ENCODE results near the gene CLHC1.

Gene CLHC1

DNA sequence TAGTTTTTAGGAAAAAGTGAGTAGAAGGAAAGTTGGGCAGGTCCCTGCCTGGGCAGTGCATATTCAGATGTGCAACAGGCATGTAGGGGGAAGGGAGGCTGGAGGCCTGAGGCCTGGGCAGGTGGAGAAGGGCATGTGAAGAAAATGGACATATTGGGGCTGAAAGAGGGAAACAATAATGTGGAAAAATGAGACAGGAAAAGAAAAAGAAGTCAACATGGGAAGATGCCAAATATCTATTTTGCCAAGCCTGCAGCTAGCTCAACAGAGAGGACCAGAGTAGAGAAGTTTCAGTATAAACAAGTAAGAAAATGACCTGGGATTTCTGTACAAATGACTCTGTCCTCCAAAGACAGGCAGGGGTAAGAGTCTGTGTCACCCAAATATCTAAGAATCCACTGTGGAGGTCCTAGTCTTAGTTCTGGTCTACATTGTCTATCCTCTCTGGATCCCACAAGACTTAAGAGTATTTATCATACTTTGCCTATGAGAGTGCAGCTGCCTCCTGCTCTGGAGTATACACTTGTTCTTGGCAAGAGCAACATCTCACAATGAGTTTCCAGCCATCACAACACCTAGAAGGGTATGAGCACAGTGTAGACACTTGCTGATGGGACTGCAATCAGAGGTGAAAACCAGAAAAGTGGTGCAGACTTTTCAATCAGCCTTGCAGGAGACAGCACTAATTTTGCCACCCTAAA lies 80.2 kb downstream of the CLHC1 start:
- H3K27ac ChIP-seq (ENCODE audit: extremely low read depth, low read depth, low read length), result no peak overlapping the region
- no peaks in the 10 kb centered on the region for H3K4me1 ChIP-seq (ENCODE audit: control insufficient read depth, insufficient read depth, low read length)
- TF ChIP-seq ZNF558 (tag by site-specific recombination; IDR thresholded peaks at IDR 0.05) (no peak), SCRT1 (tag by site-specific recombination; IDR thresholded peaks at IDR 0.05; ENCODE audit: borderline replicate concordance) (0 out of 2 replicates have a peak, but pooled peaks have one; percentile 47), ZXDB (tag by site-specific recombination; IDR thresholded peaks at IDR 0.05) (no peak), TCF7L2 (IDR thresholded peaks at IDR 0.05; ENCODE audit: borderline replicate concordance, low read depth, low read length) (no peak), ZNF423 (tag by site-specific recombination; IDR thresholded peaks at IDR 0.05) (no peak), SCRT2 (tag by site-specific recombination; IDR thresholded peaks at IDR 0.05) (peak; percentile 84), ZNF785 (tag by site-specific recombination; IDR thresholded peaks at IDR 0.05) (no peak)
- TF ChIP-seq, protein P1, sequence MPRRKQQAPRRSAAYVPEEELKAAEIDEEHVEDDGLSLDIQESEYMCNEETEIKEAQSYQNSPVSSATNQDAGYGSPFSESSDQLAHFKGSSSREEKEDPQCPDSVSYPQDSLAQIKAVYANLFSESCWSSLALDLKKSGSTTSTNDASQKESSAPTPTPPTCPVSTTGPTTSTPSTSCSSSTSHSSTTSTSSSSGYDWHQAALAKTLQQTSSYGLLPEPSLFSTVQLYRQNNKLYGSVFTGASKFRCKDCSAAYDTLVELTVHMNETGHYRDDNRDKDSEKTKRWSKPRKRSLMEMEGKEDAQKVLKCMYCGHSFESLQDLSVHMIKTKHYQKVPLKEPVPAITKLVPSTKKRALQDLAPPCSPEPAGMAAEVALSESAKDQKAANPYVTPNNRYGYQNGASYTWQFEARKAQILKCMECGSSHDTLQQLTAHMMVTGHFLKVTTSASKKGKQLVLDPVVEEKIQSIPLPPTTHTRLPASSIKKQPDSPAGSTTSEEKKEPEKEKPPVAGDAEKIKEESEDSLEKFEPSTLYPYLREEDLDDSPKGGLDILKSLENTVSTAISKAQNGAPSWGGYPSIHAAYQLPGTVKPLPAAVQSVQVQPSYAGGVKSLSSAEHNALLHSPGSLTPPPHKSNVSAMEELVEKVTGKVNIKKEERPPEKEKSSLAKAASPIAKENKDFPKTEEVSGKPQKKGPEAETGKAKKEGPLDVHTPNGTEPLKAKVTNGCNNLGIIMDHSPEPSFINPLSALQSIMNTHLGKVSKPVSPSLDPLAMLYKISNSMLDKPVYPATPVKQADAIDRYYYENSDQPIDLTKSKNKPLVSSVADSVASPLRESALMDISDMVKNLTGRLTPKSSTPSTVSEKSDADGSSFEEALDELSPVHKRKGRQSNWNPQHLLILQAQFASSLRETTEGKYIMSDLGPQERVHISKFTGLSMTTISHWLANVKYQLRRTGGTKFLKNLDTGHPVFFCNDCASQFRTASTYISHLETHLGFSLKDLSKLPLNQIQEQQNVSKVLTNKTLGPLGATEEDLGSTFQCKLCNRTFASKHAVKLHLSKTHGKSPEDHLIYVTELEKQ (tag by site-specific recombination; IDR thresholded peaks at IDR 0.05; ENCODE audit: borderline replicate concordance), result no peak
- TF ChIP-seq, protein P2, sequence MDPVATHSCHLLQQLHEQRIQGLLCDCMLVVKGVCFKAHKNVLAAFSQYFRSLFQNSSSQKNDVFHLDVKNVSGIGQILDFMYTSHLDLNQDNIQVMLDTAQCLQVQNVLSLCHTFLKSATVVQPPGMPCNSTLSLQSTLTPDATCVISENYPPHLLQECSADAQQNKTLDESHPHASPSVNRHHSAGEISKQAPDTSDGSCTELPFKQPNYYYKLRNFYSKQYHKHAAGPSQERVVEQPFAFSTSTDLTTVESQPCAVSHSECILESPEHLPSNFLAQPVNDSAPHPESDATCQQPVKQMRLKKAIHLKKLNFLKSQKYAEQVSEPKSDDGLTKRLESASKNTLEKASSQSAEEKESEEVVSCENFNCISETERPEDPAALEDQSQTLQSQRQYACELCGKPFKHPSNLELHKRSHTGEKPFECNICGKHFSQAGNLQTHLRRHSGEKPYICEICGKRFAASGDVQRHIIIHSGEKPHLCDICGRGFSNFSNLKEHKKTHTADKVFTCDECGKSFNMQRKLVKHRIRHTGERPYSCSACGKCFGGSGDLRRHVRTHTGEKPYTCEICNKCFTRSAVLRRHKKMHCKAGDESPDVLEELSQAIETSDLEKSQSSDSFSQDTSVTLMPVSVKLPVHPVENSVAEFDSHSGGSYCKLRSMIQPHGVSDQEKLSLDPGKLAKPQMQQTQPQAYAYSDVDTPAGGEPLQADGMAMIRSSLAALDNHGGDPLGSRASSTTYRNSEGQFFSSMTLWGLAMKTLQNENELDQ (tag by site-specific recombination; IDR thresholded peaks at IDR 0.05; ENCODE audit: low read depth), result no peak
- no peak overlapping the region for H3K4me3 ChIP-seq (ENCODE audit: low read depth, low read length)
- CTCF ChIA-PET, result interaction anchor here (0.7 to 1.2 kb wide), 4 partner anchors 14 to 835 kb away, joined by 3 to 10 read pairs (median 3); no protein-coding TSS in a partner anchor
- H3K36me3 ChIP-seq (ENCODE audit: control insufficient read depth in 2 of 2, insufficient read depth in 1 of 2, low read length in 2 of 2), result no peaks in the 10 kb centered on the region
- POLR2A ChIA-PET, result interaction anchor here (0.8 to 1.3 kb wide), 2 partner anchors 101 to 103 kb away, joined by 3 read pairs; partner anchors contain the start of gene RTN4
- no peaks in the 10 kb centered on the region for H3K9me3 ChIP-seq (ENCODE audit: control insufficient read depth, insufficient read depth, low read depth, low read length)

DNA sequence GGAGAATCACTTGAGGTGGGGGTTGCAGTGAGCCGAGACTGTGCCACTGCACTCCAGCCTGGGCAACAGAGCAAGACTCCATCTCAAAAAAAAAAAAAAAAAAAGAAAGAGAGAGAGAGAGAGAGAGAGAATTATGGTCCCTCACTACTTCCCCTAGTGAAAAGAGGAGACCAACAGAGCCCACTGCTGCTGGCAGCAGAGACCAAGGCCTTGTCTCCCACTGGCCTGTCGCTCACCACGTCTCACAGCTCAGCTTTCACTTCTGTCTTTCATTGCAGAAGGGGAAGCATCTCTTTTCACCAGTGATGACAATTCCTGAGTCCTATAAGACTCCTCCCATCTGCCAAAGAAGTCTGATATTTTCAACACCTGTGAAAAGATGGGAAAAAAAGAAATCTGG lies 81.3 kb downstream of the CLHC1 start:
- Histone ChIP-seq H3K4me1 (ENCODE audit: control insufficient read depth, insufficient read depth, low read length) (no peaks in the 10 kb centered on the region), H3K4me3 (ENCODE audit: low read depth, low read length) (no peak overlapping the region), H3K9me3 (ENCODE audit: control insufficient read depth, insufficient read depth, low read depth, low read length) (no peaks in the 10 kb centered on the region), H3K27ac (ENCODE audit: extremely low read depth, low read depth, low read length) (no peak overlapping the region), H3K36me3 (ENCODE audit: control insufficient read depth in 2 of 2, insufficient read depth in 1 of 2, low read length in 2 of 2) (no peaks in the 10 kb centered on the region)
- ChIA-PET POLR2A (interaction anchor here (0.8 kb wide), 1 partner anchor 102 kb away, joined by 3 read pairs; no protein-coding TSS in a partner anchor), CTCF (interaction anchor here (0.6 to 1.2 kb wide), 4 partner anchors 17 to 834 kb away, joined by 3 to 10 read pairs (median 3); no protein-coding TSS in a partner anchor)
- TF ChIP-seq ZNF214 (tag by site-specific recombination; IDR thresholded peaks at IDR 0.05; ENCODE audit: borderline replicate concordance) (no peak), ZNF792 (tag by site-specific recombination; IDR thresholded peaks at IDR 0.05) (no peak), ZBTB21 (tag by site-specific recombination; IDR thresholded peaks at IDR 0.05) (no peak), ZNF624 (tag by site-specific recombination; IDR thresholded peaks at IDR 0.05) (no peak), ZNF621 (tag by site-specific recombination; IDR thresholded peaks at IDR 0.05) (no peak), ZNF2 (tag by site-specific recombination; IDR thresholded peaks at IDR 0.05) (no peak), HOXD13 (CRISPR knock-in tag; IDR thresholded peaks at IDR 0.05; ENCODE audit: borderline replicate concordance) (no peak), ZFP3 (tag by site-specific recombination; IDR thresholded peaks at IDR 0.05; ENCODE audit: low read depth) (no peak), ZNF830 (tag by site-specific recombination; IDR thresholded peaks at IDR 0.05; ENCODE audit: low read depth) (no peak)
- TF ChIP-seq, protein P3, sequence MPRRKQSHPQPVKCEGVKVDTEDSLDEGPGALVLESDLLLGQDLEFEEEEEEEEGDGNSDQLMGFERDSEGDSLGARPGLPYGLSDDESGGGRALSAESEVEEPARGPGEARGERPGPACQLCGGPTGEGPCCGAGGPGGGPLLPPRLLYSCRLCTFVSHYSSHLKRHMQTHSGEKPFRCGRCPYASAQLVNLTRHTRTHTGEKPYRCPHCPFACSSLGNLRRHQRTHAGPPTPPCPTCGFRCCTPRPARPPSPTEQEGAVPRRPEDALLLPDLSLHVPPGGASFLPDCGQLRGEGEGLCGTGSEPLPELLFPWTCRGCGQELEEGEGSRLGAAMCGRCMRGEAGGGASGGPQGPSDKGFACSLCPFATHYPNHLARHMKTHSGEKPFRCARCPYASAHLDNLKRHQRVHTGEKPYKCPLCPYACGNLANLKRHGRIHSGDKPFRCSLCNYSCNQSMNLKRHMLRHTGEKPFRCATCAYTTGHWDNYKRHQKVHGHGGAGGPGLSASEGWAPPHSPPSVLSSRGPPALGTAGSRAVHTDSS (tag by site-specific recombination; IDR thresholded peaks at IDR 0.05), result no peak
- TF ChIP-seq, protein P4, sequence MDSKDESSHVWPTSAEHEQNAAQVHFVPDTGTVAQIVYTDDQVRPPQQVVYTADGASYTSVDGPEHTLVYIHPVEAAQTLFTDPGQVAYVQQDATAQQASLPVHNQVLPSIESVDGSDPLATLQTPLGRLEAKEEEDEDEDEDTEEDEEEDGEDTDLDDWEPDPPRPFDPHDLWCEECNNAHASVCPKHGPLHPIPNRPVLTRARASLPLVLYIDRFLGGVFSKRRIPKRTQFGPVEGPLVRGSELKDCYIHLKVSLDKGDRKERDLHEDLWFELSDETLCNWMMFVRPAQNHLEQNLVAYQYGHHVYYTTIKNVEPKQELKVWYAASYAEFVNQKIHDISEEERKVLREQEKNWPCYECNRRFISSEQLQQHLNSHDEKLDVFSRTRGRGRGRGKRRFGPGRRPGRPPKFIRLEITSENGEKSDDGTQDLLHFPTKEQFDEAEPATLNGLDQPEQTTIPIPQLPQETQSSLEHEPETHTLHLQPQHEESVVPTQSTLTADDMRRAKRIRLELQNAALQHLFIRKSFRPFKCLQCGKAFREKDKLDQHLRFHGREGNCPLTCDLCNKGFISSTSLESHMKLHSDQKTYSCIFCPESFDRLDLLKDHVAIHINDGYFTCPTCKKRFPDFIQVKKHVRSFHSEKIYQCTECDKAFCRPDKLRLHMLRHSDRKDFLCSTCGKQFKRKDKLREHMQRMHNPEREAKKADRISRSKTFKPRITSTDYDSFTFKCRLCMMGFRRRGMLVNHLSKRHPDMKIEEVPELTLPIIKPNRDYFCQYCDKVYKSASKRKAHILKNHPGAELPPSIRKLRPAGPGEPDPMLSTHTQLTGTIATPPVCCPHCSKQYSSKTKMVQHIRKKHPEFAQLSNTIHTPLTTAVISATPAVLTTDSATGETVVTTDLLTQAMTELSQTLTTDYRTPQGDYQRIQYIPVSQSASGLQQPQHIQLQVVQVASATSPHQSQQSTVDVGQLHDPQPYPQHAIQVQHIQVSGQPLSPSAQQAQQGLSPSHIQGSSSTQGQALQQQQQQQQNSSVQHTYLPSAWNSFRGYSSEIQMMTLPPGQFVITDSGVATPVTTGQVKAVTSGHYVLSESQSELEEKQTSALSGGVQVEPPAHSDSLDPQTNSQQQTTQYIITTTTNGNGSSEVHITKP (tag by site-specific recombination; IDR thresholded peaks at IDR 0.05), result no peak
- TF ChIP-seq, protein P5, sequence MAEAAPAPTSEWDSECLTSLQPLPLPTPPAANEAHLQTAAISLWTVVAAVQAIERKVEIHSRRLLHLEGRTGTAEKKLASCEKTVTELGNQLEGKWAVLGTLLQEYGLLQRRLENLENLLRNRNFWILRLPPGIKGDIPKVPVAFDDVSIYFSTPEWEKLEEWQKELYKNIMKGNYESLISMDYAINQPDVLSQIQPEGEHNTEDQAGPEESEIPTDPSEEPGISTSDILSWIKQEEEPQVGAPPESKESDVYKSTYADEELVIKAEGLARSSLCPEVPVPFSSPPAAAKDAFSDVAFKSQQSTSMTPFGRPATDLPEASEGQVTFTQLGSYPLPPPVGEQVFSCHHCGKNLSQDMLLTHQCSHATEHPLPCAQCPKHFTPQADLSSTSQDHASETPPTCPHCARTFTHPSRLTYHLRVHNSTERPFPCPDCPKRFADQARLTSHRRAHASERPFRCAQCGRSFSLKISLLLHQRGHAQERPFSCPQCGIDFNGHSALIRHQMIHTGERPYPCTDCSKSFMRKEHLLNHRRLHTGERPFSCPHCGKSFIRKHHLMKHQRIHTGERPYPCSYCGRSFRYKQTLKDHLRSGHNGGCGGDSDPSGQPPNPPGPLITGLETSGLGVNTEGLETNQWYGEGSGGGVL (tag by site-specific recombination; IDR thresholded peaks at IDR 0.05), result no peak

Data from HEK293 (cell line).